ENCODE data around the gene TEX22.

- TF ChIP-seq POLR2A (IDR thresholded peaks at IDR 0.05; ENCODE audit: low read length) (no peak), GATA1 (IDR thresholded peaks at IDR 0.05; ENCODE audit: low read depth, low read length) (no peak)
Measured at GRCh38 chr14:105391541-105391940, 6.8 kb upstream of the TEX22 start.
